GM12878 (cell line): ENCODE results near the gene ARSD. TPM values are rescaled to one million over a fixed set of nuclear protein-coding genes. Genes with fewer than 3 reads are reported as not detected.
"Not testable (repeated sequence)": the region's sequence is repeated elsewhere in the genome, so short reads cannot be mapped to it uniquely, and the experiment has no call there.

Experiments used
- ATAC-seq: fragments of 200-7000 bp; cut with Tn5 transposase; 3 replicates; pipeline ENCODE4 v1.9.1; 2020; ENCODE audit warnings: mild to moderate bottlenecking, moderate library complexity
- BruUV-seq: library from RNA; stranded (reverse); fragments of 400-500 nt; replicated peaks from 2 replicates; lab custom pipeline; 2021; lab: Mats Ljungman, UMichigan
- CTCF ChIA-PET: fragments of 300-600 bp; sonication (Branson Sonifier 250); formaldehyde crosslinking; extraction: SDS; loops from one replicate; lab custom pipeline; 2021; ENCODE audit warnings: inconsistent platforms; lab: Yijun Ruan, JAX
- POLR2A ChIA-PET: fragments of 350-600 bp; formaldehyde crosslinking; extraction: SDS; loops from one replicate; lab custom pipeline; 2021; ENCODE audit warnings: inconsistent platforms; lab: Charles Lee
- RAD21 ChIA-PET: fragments of 300-600 bp; sonication (Branson Sonifier 250); formaldehyde crosslinking; loops from one replicate; lab custom pipeline; 2023; ENCODE audit warnings: antibody characterized with exemption; ENCODE audit not compliant: unreplicated experiment; lab: Charles Lee
- SMC1A ChIA-PET: fragments of 300-600 bp; sonication (Branson Sonifier 250); formaldehyde crosslinking; loops from one replicate; lab custom pipeline; 2023; ENCODE audit not compliant: unreplicated experiment, uncharacterized antibody; lab: Charles Lee
- DNase-seq: peaks from one replicate; pipeline ENCODE4 v3.0.0-alpha.2; 2011; ENCODE audit warnings: low read depth, low spot score
- FAIRE-seq: peaks from 3 replicates; lab custom pipeline; 2011; peaks lifted over from hg19 to GRCh38; lab: Jason Lieb, UNC
- H2AFZ ChIP-seq: 2 replicates; pipeline ENCODE4 v1.6.0; 2011; ENCODE audit warnings: low read depth, low read length, control low read depth; ENCODE audit not compliant: control insufficient read depth
- H3K27ac ChIP-seq: 2 replicates; pipeline ENCODE4 v1.5.1; 2011; ENCODE audit warnings: control low read depth; ENCODE audit not compliant: control insufficient read depth, insufficient read depth
- H3K27me3 ChIP-seq, 2 experiments: replicated peaks in 1 of 2; 2 replicates each; pipeline versions ENCODE4 v1.6.0 to v1.6.1; 2011; ENCODE audit warnings: low read length in 1 of 2; ENCODE audit not compliant: control insufficient read depth in 2 of 2, insufficient read depth in 2 of 2
- H3K36me3 ChIP-seq, 2 experiments: 2 replicates each; pipeline ENCODE4 v1.5.1; 2011; ENCODE audit warnings: low read length in 1 of 2; ENCODE audit not compliant: control insufficient read depth in 2 of 2, insufficient read depth in 2 of 2
- H3K4me1 ChIP-seq: 2 replicates; pipeline ENCODE4 v1.6.1; 2011; ENCODE audit warnings: mild to moderate bottlenecking, low read length, moderate library complexity, mixed read lengths; ENCODE audit not compliant: control insufficient read depth, insufficient read depth
- H3K4me2 ChIP-seq: 2 replicates; pipeline ENCODE4 v1.6.0; 2011; ENCODE audit warnings: control low read depth; ENCODE audit not compliant: control insufficient read depth, insufficient read depth
- H3K4me3 ChIP-seq: fragments of 200-600 bp; sonication (generic); 2 replicates; pipeline ENCODE4 v1.5.1; 2016
- H3K79me2 ChIP-seq: 2 replicates; pipeline ENCODE4 v1.6.0; 2011; ENCODE audit warnings: low read length; ENCODE audit not compliant: control insufficient read depth, insufficient read depth
- H3K9ac ChIP-seq: 2 replicates; pipeline ENCODE4 v1.8.0; 2011; ENCODE audit warnings: low read length, control low read depth, mixed read lengths; ENCODE audit not compliant: control insufficient read depth, insufficient read depth
- H3K9me3 ChIP-seq: replicated peaks from 3 replicates; pipeline ENCODE4 v1.5.1; 2011; ENCODE audit warnings: mild to moderate bottlenecking, low read length; ENCODE audit not compliant: control insufficient read depth, insufficient read depth
- H4K20me1 ChIP-seq: 2 replicates; pipeline ENCODE4 v1.6.0; 2011; ENCODE audit not compliant: control insufficient read depth, insufficient read depth
- JUNB ChIP-seq: IDR thresholded peaks from 2 replicates; pipeline ENCODE4 v1.6.1; 2016; ENCODE audit warnings: antibody characterized with exemption, mild to moderate bottlenecking
- KAT2A ChIP-seq: conservative IDR thresholded peaks from 2 replicates; pipeline ENCODE4 v1.6.1; 2011; ENCODE audit warnings: low read depth, low read length; ENCODE audit not compliant: control insufficient read depth
- NBN ChIP-seq: fragments of 450-650 bp; IDR thresholded peaks from 2 replicates; pipeline ENCODE4 v1.6.1; 2016
- PAX8 ChIP-seq: fragments of 450-650 bp; IDR thresholded peaks from 2 replicates; pipeline ENCODE4 v1.6.1; 2017; ENCODE audit warnings: mild to moderate bottlenecking, moderate library complexity
- POLR2AphosphoS2 ChIP-seq: IDR thresholded peaks from 2 replicates; pipeline ENCODE4 v1.6.1; 2011; ENCODE audit warnings: low read depth, mild to moderate bottlenecking, low read length, improper control_type of control experiment, moderate library complexity
- SUZ12 ChIP-seq: fragments of 200-600 bp; sonication (generic); IDR thresholded peaks from one replicate; pipeline ENCODE4 v1.6.1; 2018; ENCODE audit warnings: antibody characterized with exemption, mild to moderate bottlenecking; ENCODE audit not compliant: unreplicated experiment
- WRNIP1 ChIP-seq: IDR thresholded peaks from 2 replicates; pipeline ENCODE4 v1.6.1; 2011; ENCODE audit warnings: low read depth, low read length, improper control_type of control experiment, borderline replicate concordance
- ZNF217 ChIP-seq: fragments of 450-650 bp; IDR thresholded peaks from 2 replicates; pipeline ENCODE4 v1.6.1; 2017; ENCODE audit warnings: antibody characterized with exemption, mild to moderate bottlenecking
- WGBS: methylation state at CpG from one replicate; pipeline ENCODE4 v1.1.6; 2016; ENCODE audit warnings: low lambda C conversion rate; ENCODE audit not compliant: insufficient replicate concordance, insufficient coverage; ENCODE audit errors: missing lambda C conversion rate; 5-methylcytosine and 5-hydroxymethylcytosine counted together
- in situ Hi-C: fragments of 300-500 bp; cut with MboI; formaldehyde crosslinking; loops from 9 replicates; pipeline ENCODE4 v1.14.3; 2018; ENCODE audit warnings: mixed read lengths
- intact Hi-C: fragments of 100-400 bp; cut with micrococcal nuclease; formaldehyde crosslinking; loops from one replicate; pipeline ENCODE4 v1.14.2; 2022; ENCODE audit not compliant: unreplicated experiment
- polyA plus RNA-seq, 11 experiments: library from polyadenylated mRNA; depleted of rRNA in 4 of 11; unstranded in 6 of 11; stranded (reverse) in 5 of 11; fragments of >200 nt; fragmentation: Nextera tagmentation in 4 of 11; fragmentation: Illumina TruSeq in 1 of 11; extraction: Ambion mirVana in 4 of 11; extraction: Trizol in 1 of 11; gene quantifications; 1 replicate in 1 of 11; 2 replicates in 10 of 11; pipeline versions ENCODE4 v1.2.1 to v1.2.3, GENCODE V29; 2011 to 2016; ENCODE audit warnings: inconsistent platforms in 2 of 11, missing spikeins in 2 of 11, low read depth in 1 of 11
- total RNA-seq, 4 experiments: library from RNA; depleted of rRNA in 3 of 4; stranded (reverse); fragments of >200 nt in 3 of 4; fragmentation: Illumina TruSeq in 1 of 4; extraction: Trizol in 1 of 4; gene quantifications; 2 replicates each; pipeline versions ENCODE4 v1.2.1 to v1.2.3, GENCODE V29; 2013 to 2021
- TF ChIP-seq, protein P1 (sequence below): fragments of 450-650 bp; IDR thresholded peaks from 2 replicates; pipeline ENCODE4 v1.6.1; 2016; ENCODE audit warnings: mild to moderate bottlenecking
- TF ChIP-seq, protein P2 (sequence below): fragments of 450-650 bp; IDR thresholded peaks from 2 replicates; pipeline ENCODE4 v1.6.1; 2017; ENCODE audit warnings: low read depth, mild to moderate bottlenecking, moderate library complexity
- TF ChIP-seq, protein P3 (sequence below): IDR thresholded peaks from 2 replicates; pipeline ENCODE4 v1.6.1; 2012; ENCODE audit warnings: mild to moderate bottlenecking, low read depth, low read length

ARSD gene
- total and polyA plus RNA-seq, 10 of the 15 experiments (the other 5 are each of a cell fraction or from before 2014, with no cell fraction given), result 0.05 to 1.5 (median 0.43) TPM

DNA sequence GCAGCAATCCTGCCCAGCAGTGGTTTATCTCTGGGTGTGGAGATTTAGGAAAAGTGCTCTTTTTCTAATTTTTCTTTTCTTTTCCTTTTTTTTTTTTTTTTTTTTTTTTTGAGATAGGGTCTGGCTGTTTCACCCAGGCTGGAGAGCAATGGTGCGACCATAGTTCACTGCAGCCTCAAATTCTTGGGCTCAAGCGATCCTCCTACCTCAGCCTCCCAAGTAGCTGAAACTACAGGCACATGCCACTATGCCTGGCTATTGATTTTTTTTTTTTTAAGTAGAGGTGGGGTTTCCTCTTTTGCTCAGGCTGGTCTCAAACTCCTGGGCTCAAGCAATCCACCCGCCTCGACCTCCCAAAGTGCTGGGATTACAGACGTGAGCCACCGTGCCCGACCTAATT lies 34.3 kb upstream of the ARSD start:
- H3K9me3 ChIP-seq, FAIRE-seq, POLR2A ChIA-PET, H4K20me1 ChIP-seq, BruUV-seq, CTCF ChIA-PET, H3K4me3 ChIP-seq, intact Hi-C loops, DNase-seq, H3K36me3 ChIP-seq, in situ Hi-C loops, H3K27me3 ChIP-seq, H3K4me1 ChIP-seq, H3K27ac ChIP-seq, H3K79me2 ChIP-seq, ATAC-seq, H3K4me2 ChIP-seq, H2AFZ ChIP-seq, SMC1A ChIA-PET, H3K9ac ChIP-seq, RAD21 ChIA-PET: not testable (repeated sequence)
- 34% methylated on average over 6 of the region's 7 CpGs for WGBS

DNA sequence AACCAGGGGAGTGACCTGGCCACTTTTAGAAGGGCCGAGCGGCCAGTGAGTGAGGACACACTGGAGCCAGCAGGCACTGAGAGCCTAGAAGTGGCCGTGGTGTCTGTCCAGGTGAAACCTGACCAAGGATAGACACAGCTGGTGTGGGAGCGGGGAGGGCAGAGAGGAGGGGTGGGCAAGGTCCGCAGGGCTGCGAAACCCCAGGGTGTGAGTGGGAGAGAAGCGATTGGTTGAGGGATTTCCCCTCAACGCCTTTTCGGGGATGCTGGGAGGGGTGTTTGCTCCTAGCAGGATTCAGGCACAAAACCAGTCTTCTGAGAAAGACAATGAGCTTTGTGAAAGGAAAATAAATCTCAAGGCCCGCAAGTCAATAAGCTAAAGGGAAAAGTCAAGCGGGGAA lies 33.2 kb upstream of the ARSD start:
- ChIA-PET CTCF (no interaction called here), SMC1A (no interaction called here), POLR2A (no interaction called here), RAD21 (no interaction called here)
- Histone ChIP-seq H3K27me3 (no peaks in the 10 kb centered on the region), H2AFZ (no peak overlapping the region), H3K4me2 (no peak overlapping the region), H3K27ac (no peak overlapping the region), H3K4me3 (no peak overlapping the region), H3K79me2 (no peaks in the 10 kb centered on the region), H3K9me3 (no peaks in the 10 kb centered on the region; the same call in 2 of the 3 replicates), H3K9ac (no peak overlapping the region), H3K4me1 (no peaks in the 10 kb centered on the region), H4K20me1 (no peaks in the 10 kb centered on the region), H3K36me3 (no peaks in the 10 kb centered on the region)
- no TSS peak for BruUV-seq
- 59% methylated on average over 11 of the region's 11 CpGs for WGBS
- ATAC-seq (no peak), FAIRE-seq (no peak), DNase-seq (no peak)
- intact Hi-C loops, result no loop called here
- in situ Hi-C loops, result no loop called here
- TF ChIP-seq, protein P1, sequence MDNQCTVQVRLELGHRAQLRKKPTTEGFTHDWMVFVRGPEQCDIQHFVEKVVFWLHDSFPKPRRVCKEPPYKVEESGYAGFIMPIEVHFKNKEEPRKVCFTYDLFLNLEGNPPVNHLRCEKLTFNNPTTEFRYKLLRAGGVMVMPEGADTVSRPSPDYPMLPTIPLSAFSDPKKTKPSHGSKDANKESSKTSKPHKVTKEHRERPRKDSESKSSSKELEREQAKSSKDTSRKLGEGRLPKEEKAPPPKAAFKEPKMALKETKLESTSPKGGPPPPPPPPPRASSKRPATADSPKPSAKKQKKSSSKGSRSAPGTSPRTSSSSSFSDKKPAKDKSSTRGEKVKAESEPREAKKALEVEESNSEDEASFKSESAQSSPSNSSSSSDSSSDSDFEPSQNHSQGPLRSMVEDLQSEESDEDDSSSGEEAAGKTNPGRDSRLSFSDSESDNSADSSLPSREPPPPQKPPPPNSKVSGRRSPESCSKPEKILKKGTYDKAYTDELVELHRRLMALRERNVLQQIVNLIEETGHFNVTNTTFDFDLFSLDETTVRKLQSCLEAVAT, result no peak
- TF ChIP-seq PAX8, result no peak
- TF ChIP-seq POLR2AphosphoS2, result no peak
- no peak for TF ChIP-seq NBN
- TF ChIP-seq, protein P2, sequence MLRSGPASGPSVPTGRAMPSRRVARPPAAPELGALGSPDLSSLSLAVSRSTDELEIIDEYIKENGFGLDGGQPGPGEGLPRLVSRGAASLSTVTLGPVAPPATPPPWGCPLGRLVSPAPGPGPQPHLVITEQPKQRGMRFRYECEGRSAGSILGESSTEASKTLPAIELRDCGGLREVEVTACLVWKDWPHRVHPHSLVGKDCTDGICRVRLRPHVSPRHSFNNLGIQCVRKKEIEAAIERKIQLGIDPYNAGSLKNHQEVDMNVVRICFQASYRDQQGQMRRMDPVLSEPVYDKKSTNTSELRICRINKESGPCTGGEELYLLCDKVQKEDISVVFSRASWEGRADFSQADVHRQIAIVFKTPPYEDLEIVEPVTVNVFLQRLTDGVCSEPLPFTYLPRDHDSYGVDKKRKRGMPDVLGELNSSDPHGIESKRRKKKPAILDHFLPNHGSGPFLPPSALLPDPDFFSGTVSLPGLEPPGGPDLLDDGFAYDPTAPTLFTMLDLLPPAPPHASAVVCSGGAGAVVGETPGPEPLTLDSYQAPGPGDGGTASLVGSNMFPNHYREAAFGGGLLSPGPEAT, result no peak
- TF ChIP-seq JUNB, result no peak
- TF ChIP-seq, protein P3, sequence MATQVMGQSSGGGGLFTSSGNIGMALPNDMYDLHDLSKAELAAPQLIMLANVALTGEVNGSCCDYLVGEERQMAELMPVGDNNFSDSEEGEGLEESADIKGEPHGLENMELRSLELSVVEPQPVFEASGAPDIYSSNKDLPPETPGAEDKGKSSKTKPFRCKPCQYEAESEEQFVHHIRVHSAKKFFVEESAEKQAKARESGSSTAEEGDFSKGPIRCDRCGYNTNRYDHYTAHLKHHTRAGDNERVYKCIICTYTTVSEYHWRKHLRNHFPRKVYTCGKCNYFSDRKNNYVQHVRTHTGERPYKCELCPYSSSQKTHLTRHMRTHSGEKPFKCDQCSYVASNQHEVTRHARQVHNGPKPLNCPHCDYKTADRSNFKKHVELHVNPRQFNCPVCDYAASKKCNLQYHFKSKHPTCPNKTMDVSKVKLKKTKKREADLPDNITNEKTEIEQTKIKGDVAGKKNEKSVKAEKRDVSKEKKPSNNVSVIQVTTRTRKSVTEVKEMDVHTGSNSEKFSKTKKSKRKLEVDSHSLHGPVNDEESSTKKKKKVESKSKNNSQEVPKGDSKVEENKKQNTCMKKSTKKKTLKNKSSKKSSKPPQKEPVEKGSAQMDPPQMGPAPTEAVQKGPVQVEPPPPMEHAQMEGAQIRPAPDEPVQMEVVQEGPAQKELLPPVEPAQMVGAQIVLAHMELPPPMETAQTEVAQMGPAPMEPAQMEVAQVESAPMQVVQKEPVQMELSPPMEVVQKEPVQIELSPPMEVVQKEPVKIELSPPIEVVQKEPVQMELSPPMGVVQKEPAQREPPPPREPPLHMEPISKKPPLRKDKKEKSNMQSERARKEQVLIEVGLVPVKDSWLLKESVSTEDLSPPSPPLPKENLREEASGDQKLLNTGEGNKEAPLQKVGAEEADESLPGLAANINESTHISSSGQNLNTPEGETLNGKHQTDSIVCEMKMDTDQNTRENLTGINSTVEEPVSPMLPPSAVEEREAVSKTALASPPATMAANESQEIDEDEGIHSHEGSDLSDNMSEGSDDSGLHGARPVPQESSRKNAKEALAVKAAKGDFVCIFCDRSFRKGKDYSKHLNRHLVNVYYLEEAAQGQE, result no peak
- no peak for TF ChIP-seq SUZ12
- no peak for TF ChIP-seq ZNF217
- TF ChIP-seq KAT2A, result no peak
- no peak for TF ChIP-seq WRNIP1
